Right renal pelvis (tissue), 4 donors: ENCODE data around the gene CXCR3. TPM values are rescaled to one million over a fixed set of nuclear protein-coding genes. Genes with fewer than 3 reads are reported as not detected.
"Not testable (repeated sequence)": the region's sequence is repeated elsewhere in the genome, so short reads cannot be mapped to it uniquely, and the experiment has no call there.

Experiments
- DNase-seq, 4 donors: peaks; one replicate each; pipeline ENCODE4 v3.0.0-alpha.2; 2013; ENCODE audit warnings: low read depth in 4 of 4, low spot score in 3 of 4, missing footprints in 1 of 4
- polyA plus RNA-seq, 4 donors: library from polyadenylated mRNA; unstranded; fragments of 120-200 nt; gene quantifications; one replicate each; pipeline ENCODE4 v1.2.1, GENCODE V29; 2013; ENCODE audit not compliant: insufficient read length in 4 of 4

The CXCR3 gene
- polyA plus RNA-seq, 4 donors = 0.12 to 0.22 (median 0.15) TPM

DNA sequence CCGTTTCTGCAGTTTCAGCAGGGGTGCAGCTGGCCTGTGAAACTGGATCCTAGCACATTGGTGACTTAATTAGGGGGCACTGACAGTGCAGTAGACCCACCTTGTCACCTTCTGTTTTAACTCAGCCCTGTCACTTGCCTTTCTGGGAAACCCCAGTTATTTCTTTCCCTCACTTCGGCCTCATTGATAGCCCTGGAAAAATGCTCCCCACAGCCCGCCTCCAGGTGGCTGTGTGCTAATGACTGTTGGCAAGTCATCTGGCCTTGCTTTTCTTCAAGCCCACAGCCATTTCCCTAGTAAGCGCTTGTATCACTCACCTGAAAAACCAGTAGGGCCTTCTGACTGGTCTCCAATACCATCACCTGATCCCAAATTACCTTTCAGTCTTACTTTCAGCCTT is 3.3 kb downstream of the CXCR3 start:
- DNase-seq = no peak

GRCh38 chrX:71612256-71612655 is 6.1 kb downstream of the CXCR3 start:
- no peak for DNase-seq

GRCh38 chrX:71611736-71612135 is 6.6 kb downstream of the CXCR3 start:
- DNase-seq = not testable (repeated sequence)

DNA sequence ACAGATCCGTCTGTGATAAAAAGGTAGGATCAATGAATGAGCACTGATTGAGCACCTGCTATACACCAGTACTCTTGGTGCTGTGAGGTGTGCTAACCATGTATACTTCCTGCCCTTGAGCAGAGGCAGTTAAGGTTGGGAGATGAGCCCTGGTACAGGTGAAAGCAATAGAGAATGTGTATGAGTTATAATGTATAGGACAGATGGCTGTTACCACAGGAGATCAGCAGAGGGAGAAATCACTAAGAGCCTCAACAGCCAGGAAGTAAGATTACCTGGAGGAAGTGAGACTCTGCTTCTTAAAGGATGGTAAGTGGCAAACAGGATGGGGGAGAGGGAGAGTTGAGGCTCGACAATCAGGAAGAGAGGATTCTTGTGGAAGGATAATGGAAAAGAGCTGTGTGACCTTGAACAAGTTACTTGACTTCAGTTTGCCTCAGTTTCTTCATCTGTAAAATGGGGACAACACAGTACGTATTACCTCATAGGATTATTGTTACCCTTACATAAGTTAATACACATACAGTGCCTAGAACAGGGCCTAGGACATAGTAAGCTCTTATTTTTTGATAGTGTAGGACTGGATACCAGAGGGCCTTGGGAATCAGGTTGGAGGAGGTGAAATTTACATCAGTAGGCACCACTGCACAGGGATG is 9.1 kb downstream of the CXCR3 start:
- no peak for DNase-seq

DNA sequence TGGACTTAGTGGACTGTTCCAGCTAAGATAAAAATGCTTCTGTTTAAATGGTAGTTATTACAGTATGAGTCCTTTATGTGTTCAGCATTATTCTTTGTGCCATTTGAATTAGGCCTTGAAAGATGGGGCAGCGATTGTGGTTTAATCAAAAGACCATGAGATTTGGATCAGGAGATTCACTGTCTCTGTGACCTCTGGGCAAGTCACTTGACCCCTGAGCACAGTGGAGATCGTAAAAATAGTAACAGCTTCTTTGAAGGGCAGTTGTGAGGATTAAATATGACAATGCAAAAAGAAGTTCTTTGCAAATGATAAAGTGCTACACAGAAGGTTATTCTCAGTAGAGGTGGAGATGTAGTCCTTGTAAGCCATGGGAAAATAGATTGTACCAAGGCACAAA is 10.8 kb downstream of the CXCR3 start:
- no peak for DNase-seq

- no peak for DNase-seq
Measured at GRCh38 chrX:71606536-71607216, 11.6 kb downstream of the CXCR3 start.

DNA sequence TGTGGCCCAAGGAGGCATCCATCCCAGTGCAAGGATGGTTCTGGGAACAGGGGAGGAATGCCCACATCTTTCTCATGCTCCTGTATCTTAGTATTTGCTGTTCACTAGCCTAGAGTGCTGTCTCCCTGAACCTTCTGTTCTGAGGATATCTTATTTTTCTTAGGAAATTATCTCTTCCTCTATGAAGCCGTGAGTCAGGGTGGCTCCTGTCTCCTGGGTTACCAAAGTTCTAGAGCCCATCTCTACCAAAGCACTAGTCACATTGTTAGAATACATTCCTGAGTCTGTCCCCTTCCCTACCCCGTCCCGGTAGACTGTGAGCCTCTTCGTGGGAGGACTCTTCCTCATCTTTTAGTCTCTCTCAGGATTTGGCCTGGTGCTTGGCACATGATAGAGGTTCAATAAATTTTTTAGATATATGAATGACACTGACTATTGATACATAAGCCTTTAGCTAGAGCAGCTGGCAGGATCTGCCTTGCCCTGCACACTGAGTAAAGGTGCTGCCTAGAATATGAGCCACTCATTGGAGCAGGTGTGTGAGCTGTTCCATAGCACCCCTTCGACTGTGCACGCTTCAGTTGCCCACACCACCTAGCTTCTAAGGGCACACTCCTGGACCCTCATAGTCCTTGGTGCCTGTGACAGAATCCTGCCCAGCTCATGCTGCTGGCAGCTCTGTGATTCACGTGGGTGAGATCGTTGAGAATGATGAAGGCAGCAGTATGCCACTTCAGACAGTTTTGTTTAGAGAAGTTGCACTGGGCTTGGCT is 13.3 kb downstream of the CXCR3 start:
- DNase-seq = no peak

DNA sequence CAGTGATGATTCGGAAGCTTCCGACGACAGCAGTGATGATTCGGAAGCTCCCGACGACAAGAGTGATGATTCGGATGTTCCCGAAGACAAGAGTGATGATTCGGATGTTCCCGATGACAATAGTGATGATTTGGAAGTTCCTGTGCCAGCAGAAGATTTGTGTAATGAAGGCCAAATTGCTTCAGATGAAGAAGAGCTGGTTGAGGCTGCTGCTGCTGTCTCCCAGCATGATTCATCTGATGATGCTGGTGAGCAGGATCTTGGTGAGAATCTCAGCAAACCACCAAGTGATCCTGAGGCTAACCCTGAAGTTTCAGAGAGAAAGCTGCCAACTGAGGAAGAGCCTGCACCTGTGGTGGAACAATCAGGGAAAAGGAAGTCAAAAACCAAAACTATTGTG is 14.2 kb downstream of the CXCR3 start:
- DNase-seq = no peak

DNA sequence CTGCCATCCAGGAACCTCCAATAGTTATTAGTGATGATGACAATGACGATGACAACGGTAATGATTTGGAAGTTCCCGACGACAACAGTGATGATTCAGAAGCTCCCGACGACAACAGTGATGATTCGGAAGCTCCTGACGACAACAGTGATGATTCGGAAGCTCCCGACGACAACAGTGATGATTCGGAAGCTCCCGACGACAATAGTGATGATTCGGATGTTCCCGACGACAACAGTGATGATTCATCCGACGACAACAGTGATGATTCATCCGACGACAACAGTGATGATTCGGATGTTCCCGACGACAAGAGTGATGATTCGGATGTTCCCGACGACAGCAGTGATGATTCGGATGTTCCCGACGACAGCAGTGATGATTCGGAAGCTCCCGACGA is 14.7 kb downstream of the CXCR3 start:
- DNase-seq = no peak

DNA sequence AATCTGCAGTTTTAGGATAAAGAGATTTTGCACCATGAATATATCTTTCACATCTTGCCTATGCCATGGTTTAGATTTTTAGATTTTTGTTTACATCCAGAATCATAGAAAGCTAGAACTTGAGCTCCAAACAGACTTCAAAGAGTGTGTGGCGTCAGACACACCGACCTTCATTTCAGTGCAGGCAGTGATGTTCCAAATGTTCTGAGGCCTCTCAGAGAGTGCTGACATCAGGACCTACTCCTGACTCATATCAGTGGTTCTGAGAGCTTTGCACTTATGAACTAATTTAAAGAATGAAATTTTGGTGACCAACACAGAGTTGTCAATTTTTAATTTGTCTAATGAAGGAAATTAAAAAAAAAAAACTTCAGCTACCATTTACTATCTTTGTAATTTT is 18.3 kb downstream of the CXCR3 start:
- no peak for DNase-seq

- not testable (repeated sequence) for DNase-seq
Measured at GRCh38 chrX:71593210-71593609, 25.1 kb downstream of the CXCR3 start.

DNA sequence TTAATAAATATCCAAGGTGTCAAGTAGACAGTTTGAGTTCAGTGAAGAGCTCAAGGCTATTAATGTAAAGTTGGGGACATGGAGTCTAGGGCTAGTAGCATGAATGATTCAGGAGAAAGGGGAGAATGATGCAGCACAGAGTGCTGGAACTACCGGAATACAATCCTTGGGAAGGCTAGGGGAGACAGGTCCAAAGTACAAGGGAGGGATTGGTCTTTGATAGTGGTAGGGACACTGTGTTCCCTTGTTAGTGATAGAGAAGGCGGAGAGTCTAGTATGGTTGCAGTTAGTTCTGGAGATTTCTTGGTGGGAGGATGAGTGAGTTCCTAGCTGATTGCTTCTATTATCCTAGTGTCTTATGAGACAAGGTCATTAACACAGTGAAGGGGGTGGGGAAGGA is 31.4 kb downstream of the CXCR3 start:
- DNase-seq = no peak

DNA sequence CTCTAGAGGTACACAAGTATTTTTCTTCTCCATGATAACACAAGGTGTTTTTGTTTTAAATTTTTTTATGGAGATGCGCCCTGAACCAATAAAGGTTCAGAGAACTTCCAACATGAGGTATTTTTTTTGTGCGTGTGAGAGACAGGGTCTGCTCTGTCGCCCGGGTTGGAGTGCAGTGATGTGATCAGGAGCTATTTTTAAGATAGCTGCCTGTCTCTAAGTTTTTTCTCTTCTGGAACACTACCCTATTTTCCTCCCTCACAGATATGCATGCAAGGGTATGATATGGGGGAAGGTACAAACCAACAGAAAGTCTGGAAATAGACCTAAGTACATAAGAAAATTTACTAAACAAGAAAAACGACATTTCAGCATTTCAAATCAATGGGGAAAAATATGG is 37.1 kb downstream of the CXCR3 start:
- DNase-seq = no peak

GRCh38 chrX:71579990-71580380 is 38.3 kb downstream of the CXCR3 start:
- DNase-seq = no peak

GRCh38 chrX:71579136-71579989 is 38.9 kb downstream of the CXCR3 start:
- DNase-seq = no peak

DNA sequence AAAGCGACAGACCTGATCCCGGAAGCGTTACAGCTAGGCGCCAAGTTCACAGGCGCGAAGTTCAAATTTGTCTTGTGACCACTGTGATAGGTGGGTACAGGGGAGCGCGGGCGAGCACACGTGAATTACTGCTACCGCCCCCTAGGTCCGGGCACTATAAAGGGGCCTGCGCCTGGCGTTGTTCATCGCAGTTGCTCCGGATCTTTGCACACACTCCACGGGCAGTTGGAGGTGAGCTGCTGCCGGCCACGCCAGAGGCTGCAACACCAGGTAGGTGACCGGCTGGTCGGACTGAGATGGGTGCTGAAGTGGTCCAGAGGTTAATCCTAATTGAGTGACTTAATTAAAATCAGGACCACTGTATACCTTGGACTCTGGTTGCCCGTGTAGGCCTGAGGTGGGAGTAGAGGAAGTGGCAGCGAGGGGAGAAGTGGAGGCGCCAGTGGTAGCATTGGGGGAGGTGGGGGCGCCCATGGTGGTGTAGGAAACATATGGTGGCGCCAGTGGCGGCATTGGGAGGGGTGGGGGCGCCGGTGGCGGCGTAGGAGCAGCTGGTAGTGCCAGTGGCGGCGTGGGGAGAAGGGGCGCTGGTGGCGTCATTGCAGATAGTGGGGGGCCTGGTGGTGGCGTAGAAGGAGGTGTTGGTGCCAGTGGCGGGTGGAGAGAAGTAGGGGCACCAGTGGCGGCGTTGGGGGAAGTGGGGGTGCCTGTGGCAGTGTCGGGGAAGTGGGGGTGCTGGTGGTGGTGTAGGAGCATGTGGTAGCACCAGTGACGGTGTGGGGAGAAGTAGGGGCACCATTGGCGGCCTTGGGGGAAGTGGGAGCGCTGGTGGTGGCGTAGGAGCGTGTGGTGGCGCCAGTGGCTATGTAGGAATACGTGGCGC is 39.8 kb downstream of the CXCR3 start, which contains the start of gene GCNA:
GCNA (plus strand) TSS at position 185 of the 883 bp plus-strand sequence. CDS start 2,385 bp downstream, outside the sequence.
- DNase-seq = no peak

DNA sequence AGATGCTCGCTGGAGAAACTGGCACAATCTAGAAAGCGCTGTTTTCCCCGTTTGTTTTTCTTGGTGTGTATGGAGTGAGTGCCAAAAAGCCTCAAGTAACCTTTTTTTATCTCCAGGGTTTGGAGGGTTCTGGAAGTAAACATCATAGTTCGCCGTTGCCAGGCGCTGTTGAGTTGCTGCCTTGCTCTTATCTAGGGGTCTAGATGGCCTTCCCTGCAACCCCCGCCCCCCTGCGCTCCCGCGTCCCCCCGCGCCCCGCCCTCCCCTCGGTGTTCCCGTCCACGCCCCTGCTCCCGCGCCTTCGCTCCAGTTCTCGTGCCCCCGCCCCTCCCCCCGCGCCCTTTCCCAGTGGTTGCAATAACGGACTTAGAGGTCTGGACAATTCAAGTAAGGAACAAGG is 40.6 kb downstream of the CXCR3 start:
- no peak for DNase-seq

GRCh38 chrX:71573590-71573989 is 44.7 kb downstream of the CXCR3 start:
- DNase-seq = no peak

DNA sequence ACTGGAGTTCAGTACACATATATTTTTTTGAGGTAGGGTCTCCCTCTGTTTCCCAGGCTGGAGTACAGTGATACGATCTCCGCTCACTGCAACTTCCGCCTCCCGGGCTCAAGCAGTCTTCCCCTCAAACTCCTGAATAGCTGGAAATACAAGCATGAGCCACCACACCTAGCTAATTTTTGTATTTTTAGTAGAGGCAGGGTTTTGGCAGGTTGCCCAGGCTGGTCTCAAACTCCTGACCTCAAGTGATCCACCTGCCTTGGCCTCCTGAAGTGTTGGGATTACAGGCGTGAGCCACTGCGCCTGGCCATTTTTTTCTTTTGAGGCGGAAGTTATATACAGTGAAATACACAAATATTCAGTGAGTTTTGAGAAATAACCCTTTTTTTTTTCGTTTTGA is 46.9 kb downstream of the CXCR3 start:
- DNase-seq = not testable (repeated sequence)
